GM18502 (cell line): ENCODE results near the gene TMPRSS6.

Source experiments
- ATAC-seq: cut with Tn5 transposase; IDR thresholded peaks from one replicate; pipeline ENCODE4 v1.9.1; 2021; ENCODE audit warnings: mild to moderate bottlenecking; ENCODE audit not compliant: unreplicated experiment, poor library complexity

Gene TMPRSS6

DNA sequence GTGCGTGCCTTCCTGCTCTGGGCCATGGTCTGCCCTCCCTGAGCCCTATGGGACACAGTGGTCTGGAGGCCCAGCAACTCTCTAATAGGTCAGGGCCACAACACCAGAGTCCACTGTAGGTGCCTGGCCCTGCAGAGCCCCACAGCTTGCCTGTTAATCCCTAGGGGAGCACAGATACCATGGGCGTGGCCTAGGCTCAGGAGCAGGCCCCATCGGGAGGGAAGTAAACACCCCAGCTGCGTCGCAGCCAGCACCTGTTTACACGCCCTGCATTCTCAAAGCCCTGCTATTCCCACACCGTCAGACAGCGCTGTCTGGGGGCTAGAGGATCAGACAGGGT is 55.5 kb downstream of the TMPRSS6 start:
- no peak for ATAC-seq

DNA sequence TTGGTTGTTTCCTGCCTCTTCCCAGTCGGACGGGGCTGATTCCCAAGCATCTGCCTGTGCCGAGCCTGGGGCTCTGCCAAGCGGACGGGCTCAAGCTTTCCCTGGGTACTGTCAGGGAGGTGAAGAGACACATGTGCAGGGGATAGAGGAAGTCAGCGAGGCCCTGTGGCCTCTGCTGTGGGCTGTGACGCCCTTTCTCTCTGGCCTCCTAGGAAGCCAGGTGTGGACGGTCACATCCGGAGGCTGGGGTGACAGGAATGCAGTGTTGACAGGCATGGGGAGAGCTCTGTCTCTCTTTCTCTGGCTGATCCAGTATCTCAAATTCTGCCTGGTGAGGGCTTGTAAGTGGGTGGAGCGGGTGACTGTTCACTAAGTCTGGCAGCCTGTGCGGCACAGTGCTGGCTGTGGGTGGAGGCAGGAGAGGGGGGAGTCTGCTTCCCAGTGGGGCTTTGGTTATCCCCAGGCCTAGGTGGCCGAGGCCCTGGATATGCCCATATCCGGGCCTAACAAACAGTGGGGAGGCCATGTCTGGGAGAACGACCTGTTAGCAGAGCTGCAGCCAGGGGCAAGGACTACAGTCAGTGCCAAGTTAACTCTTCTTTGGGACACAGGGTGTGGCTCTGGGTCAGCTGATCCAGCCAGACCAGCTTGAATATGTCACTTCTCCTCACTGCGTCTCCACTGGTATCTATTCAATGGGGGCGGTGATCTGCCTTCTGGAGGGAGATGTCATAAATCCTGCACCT is 56.0 kb downstream of the TMPRSS6 start:
- no peak for ATAC-seq

DNA sequence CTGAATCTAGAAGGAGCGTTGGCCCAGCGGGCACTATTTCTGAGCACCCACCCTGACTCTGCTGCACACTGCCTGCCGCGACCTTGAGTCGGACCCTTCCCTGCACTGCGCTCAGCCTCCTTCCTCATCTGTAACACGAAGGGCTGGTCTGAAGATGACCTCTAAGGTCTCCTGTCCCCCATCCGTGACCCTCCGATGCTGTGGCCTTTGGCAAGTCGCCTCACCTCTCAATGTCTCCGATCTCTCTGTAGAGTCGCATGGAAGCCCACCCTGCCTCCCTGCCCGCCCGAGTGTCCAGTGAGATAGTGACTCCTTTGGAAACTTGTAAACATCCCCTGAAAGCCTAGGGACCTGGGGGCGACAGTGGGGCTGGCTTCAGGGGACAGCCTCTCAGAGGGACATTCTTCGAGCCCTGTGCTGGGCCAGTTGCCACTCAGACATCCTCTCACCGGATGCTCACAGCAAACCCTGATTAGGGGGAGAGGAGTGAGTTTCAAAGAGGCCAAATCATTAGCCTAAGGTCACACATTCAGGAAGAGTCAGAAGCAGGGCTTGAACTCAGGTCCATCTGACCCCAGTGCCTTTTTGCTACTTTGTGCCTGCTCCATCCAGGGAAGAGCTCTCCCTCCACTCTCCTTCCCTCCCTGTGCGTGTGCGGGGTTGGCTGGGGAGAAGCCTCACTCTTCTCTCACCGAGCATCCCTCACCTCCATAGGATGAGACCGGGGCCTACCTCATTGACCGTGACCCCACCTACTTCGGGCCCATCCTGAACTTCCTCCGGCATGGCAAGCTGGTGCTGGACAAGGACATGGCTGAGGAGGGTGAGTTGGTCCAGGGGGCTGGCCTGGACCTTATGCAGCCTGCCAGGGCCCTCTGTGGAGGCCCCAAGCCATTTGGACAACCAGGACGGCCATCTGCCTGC is 56.9 kb downstream of the TMPRSS6 start:
- ATAC-seq, result no peak

DNA sequence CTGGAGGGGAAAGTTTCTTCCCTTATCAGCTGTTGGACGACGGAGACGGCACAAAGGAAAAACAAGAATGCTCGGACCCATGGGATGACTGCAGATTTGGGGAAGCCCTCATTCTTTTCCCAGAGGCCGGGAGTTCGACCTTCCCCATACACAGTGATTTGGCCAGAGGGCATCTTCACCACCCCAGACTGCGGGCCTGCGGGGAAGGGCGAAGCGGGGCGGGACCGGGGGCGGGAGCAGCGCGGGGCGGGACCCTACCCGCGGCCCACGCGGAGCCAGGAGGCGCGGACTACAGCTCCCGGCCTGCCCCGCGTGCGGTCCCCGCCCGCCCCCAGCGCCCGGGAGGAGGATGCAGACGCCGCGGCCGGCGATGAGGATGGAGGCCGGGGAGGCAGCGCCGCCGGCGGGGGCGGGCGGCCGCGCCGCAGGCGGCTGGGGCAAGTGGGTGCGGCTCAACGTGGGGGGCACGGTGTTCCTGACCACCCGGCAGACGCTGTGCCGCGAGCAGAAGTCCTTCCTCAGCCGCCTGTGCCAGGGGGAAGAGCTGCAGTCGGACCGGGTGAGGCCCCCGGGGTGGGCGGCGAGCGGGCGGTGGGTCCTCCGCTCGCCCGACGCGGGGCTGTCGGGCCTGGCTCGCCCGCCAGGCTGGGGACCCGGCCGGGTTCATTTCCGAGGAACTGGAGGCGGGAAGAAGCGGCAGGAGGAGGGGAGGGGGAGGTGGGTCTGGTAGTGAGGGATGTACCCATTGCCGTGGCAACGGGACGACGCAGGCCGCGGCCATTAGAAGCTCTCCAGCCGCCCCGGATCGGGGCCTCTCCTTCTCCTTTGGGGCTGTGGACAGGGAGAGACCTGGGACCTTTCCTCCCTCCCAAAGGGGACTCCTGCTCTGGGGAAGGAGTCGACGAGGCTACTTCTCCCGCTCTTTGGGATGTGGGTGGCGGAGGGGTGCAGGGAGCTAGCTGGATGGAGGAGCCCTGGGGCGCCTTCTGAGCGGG is 57.8 kb downstream of the TMPRSS6 start, which contains the start of gene KCTD17:
Gene KCTD17, plus strand, starts transcription at position 352 of the 995 bp plus-strand sequence. Its CDS starts 19 bp downstream, at position 371.
- ATAC-seq, result peak; percentile 81

DNA sequence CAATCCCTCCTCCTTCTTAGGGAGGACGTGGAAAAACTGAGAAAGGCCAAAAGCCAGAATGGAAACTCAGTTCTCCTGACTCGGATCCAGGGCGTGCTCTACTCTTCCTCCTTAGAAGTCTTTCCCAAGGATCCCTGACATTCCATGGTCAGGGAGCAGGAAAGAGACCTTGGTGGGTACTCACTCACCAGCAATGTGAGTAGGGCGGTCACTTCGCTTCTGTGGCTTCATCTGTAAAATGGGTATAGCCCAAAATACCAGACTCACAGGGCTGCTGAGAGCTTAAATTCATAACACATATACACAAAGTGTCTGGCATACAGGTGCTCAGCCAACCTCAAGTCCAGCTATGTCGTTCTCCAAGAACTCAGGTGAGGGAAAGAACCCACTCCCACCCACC is 58.6 kb downstream of the TMPRSS6 start:
- ATAC-seq, result no peak

DNA sequence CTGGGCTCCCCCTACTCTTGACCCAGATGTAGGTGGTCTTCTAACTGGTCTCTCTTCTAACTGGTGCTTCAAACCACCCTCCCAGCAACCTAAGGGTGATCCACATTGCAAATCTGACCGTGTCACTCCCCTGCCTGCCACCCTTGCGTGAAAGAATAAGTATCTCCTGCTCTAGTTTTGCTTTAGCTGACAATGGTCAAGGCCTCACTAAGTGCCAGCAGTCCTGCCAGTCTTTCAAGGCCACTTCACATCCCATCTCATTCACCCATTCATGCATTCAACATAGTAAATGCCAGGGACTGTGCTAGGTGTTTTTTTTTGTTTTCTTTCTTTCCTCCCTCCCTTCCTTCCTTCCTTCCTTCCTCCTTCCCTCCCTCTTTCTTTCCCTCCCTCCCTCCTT is 60.3 kb downstream of the TMPRSS6 start:
- ATAC-seq, result no peak

DNA sequence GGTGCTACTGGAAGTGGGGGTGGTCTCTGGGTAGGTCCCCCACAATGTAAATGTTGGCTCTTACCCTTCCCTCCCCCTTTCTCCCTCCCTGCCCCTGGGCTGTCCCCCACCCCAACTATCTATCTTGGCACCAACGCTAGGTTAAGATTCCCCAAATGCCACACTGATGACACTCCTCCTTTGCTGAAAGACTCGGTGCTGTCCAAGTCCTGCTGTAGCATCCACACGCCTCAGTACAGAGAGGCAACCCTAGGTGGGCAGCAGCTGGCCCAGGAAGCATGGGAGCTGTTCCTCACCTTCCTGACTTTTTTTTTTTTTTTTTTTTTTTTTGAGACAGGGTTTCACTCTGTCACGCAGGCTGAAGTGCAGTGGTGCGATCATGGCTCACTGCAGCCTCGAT is 61.4 kb downstream of the TMPRSS6 start:
- ATAC-seq, result no peak

DNA sequence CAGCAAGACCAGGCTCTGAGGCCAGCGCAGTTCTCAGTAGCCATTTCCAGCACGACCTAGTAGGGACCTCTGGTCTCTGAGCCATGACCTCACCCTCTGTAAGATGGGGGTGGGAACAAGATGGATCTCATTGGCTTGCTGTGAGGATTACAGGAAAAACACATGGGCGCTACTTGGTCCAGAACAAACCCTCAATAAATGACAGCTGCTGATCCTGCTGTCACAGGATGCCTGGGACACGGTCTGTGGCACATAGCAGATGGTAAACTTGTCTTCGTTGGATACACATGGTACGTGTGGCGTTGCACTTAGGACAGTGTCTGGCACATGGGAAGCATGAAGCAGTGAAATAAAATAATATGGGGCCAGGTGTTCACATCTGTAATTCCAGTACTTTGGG is 62.5 kb downstream of the TMPRSS6 start:
- no peak for ATAC-seq

DNA sequence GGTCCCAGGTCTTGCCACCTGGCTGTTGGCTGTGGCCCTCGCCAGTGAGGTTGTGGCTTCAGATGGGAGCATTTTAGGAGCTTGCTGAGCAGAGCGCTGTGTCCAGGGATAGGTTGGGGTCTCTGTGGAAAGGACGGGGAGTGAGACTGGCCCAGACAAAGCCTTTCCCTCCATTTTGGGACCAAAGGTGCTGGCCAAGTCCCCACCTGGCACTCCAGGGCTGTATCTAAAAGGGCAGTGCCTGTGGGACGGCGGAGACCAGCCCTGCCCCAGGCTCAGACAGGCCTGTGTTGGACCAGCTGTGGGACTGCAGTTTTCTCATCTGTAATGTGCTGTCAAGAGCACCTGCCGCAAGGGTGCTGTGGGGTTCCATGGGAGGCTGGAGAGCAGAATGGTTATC is 62.9 kb downstream of the TMPRSS6 start:
- ATAC-seq, result no peak

DNA sequence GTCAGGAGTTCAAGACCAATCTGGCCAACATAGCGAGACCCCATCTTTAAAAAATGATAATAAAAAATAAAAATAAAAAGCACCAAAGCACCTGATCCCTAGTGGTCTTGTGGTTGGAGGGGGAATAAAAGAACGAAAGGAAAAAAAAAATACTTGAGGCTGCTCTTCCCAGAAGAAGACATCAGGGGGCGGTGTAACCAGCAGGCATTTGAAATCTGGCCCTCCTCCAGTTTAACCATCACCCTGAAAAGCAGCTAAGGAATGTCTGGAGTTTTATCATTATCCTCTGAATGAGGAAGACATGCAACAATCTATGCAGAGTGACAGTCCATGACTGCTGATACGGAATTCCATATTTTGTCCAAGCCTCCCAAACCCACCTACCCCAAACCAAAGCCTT is 63.6 kb downstream of the TMPRSS6 start:
- ATAC-seq, result no peak

DNA sequence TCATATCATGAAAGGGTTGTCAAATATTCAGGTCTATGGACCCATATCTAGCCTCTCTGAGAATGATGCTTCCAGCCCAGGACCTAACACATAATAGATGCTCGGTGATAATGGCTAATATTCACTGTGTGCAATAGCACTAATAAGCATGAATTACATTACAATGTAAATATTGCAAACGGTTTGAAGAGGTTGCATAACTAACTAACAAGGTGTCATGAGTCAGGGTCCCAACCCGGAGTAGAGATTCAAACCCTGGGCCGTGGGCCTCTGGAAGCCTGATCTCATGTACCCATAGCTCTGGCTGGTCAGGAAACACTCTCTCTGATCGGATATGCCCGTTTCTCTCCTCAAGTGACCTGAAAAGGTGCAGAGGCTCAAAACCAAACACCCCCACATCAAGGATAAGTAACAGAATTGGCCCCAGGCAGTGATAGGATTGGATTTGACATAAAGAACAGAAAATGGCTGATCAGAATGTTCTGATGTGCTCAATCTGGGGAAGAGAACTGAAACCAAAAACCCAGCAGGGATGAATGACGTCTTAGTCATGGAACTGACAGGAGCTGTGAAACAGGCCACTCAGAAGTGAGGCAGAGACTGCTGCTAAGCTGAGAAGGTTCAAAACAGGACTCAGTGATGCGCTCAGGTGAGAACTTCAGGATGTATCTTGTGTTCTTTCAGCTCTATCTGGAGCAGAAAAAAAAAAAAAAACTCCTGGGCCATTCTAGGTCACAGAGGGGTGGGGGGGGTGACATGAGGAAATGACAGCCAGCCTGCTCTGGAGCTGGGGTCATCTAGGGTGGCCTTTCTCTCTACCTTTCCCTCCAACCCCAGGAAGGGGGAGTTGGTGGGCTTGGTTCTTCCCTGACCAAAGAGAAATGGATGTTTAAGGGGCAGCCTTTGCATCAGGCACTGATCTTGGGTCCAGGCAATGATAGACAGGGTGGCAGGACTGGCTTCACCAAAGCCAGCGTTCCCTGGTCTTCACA is 64.6 kb downstream of the TMPRSS6 start:
- ATAC-seq, result no peak

DNA sequence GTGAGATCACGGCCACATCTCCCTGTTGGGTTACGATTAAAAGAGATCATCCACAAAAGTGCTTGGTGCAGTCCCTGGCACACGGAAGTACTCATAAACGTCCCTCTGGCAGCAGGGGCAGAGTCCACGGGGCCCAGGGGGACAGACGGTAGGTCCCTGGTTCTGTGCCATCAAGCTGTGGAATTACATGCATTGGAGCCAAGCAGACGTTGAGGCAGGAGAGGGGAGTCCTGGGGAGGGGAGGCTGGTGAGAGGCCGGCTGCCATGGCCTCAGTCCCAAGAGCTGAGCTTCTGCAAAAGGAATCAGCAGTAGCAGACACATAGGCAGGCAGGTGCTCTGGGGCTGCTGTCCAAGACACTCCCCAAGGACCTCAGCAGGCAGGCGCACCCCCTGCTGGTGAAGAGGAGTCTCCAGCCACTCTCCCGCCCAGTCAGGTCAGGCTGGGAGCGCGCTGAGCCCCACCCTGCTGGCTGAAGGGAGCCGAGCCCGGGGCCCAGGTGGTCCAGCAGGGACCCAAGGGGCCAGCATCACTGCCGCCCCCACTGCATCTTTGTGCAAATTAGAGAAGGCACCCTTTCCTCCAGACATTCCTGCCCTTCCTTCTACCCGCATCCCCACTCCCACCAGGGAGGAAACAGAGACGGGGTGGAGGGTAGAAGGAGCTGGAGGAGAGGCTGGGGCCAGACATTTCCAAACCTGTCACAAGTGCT is 65.5 kb downstream of the TMPRSS6 start:
- ATAC-seq, result no peak

DNA sequence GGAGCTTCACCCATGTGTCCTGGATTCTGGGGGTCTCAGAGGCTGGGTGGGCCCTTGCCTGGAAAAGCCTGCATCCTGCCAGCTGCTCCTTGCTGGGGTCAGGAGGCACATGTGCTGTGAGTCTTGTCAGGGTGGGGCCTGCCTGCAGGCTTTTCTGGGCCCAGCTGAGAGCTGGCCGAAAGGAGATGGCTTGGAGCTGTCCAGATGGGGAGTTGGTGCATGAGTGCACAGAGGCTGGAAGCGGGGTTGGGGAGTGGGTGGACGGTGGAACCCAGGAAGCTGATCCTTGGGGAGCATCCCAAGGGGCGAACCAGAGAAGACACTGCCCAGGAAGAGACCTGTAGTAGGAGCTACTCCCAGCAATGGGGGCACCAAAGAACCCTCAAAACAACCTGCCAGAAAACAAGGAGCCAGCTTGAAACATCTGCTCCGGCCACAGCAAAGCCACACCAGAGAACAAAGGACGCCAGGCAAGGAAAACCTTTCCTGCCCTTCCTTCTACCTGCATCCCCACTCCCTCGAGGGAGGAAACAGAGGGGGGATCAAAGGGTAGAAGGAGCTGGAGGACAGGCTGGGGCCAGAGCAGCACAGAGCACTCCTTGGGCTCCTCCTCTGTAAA is 66.2 kb downstream of the TMPRSS6 start:
- ATAC-seq, result no peak

DNA sequence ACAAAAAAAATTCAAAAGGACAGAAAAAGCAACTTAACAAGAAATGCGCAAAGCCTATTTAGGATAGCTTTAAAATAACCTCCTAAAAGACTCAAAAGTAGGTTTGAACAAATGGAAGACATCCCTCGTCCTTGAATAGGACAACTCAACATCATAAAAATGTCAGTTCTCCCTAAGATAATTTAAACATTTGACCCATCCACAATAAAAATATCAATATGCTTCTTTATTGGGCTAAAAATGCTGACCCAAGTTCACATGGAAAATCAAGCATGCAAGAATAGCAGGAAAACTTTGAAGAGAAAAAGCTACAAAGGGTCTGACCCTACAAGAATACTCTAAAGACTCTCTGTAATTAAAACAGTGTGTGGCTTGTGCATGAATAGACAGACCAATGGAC is 70.0 kb downstream of the TMPRSS6 start:
- ATAC-seq, result no peak

DNA sequence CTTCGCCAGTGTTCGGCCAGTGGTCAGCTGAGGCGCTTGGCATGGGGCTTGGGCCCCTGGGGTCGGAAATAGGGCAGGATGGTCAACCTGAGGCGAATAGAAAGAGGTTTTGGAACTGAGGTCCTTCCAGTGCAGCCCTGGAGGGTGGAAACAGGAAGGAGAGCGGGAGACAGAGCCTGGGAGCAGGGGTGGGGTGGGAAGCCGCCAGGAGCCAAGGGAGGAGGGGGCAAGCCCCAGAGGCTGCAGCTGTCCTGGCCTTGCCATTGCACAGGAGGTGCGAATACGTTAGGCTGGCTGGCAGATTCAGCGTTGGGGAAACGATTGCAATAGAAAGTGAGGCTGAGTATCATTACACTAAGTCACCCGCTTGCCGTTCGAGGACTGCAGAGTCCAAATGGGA is 71.8 kb downstream of the TMPRSS6 start:
- ATAC-seq, result no peak

DNA sequence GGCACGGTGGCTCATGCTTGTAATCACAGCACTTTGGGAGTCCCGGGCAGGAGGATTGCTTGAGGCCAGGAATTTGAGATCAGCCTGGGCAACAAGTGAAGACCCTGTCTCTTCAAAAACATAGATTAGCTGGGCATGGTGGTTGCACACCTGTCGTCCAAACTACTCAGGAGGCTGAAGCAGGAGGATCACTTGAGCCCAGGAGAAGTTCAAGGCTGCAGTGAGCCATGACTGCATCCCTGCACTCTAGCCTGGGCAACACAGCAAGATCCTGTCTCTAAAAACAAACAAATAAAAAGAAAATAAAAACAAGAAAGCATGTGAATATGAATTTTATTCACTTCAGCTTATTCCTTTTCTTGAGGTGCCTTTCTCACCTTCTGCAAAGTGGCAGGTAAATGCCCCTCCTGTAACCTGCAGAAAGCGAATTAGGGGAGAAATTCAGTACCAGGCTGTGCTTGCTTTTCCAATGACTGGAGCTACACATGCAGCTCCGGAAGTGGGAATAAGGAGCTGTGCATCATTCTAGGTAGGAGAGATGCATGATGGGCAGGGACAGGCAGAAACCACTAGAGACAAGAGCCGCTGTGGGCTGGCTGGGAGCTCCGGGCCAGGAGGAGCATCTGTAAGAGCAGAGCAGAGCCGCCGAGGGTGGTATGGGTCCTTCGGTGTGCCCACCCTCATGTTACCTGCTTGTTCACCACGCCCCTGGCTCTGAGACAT is 72.7 kb downstream of the TMPRSS6 start:
- no peak for ATAC-seq

DNA sequence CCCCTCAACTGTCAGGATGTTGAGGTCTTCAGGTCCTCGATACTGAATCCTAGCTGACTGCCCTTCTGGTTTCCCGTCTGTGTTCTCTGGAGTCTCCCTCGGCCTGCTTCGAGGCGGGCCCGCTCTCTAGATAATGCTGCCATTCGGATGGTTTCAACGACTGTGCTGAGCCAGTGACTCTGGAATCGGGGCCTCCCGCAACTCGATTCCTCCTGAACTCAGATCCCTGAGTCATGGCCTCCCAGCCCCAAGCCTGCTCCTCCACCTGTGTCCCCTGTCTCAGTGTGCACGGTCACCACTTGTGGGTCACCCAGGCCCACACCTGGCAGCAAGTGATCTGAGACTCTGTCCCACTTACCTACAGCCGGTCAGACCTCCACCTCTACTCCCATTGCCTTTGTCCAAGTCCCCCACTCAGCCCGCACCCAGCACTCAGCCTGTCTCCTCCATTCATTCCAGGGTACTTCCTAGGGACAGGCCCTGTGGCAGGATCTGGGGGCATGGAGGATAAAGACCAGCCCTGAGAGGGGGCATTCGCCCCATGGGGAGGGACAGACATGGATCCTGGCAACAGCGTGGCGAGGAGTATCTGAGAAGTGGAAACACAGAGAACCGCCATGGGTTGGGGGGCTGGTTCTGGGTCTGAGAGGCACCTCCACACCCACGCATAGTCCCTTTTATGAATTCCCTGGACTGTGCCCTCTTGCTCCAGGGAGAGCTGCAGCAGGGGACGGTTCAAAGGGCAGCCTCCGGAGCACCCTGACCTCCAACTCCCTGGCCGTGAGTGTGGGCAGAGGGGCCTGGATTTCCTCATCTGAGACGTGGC is 75.7 kb downstream of the TMPRSS6 start:
- ATAC-seq, result no peak
